ENCODE data around the gene FAM89A. TPM values are rescaled to one million over a fixed set of nuclear protein-coding genes. Genes with fewer than 3 reads are reported as not detected.

The FAM89A gene
- total and polyA plus RNA-seq, 2 of the 8 experiments (the other 6 are each of a cell fraction or from before 2014, with no cell fraction given), result 2.1 to 2.2 TPM

DNA sequence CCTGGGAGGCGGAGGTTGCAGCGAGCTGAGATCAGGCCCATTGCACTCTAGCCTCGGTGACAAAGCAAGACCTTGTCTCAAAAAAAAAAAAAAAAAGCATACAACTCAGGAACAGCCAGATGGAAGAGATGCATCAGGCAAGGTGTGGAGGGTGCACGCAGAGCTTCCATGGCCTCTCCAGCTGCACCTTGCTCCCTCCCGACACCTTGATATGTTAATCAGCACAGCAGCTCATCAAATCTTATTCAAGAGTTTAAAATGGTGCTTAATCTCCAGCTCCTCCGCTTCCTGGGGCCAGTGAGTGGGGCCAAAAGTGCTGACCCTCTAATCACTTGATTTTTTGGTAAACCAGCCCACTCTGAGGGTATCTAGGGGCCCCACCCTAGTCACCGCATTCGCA lies 29.3 kb upstream of the FAM89A start:
- CTCF ChIA-PET (ENCODE audit: partially characterized antibody), result interaction anchor here (0.6 to 5.1 kb wide), 6 partner anchors 20 to 343 kb away, joined by 3 to 29 read pairs (median 4); no protein-coding TSS in a partner anchor
- Histone ChIP-seq H4K5ac (ENCODE audit: insufficient read length, low read depth, low read length) (no peak overlapping the region), H2BK12ac (ENCODE audit: low read depth, low read length) (no peak overlapping the region), H3K79me1 (ENCODE audit: low read depth, low read length) (no peaks in the 10 kb centered on the region), H3K27ac (ENCODE audit: low read depth, low read length) (no peak overlapping the region), H3K23ac (ENCODE audit: insufficient read length) (no peak overlapping the region), H3K56ac (replicated peaks; ENCODE audit: insufficient read length, low read depth, low read length) (no peak overlapping the region), H3K4ac (replicated peaks; ENCODE audit: insufficient read length, low read depth, low read length) (no peak overlapping the region), H2BK20ac (ENCODE audit: low read length) (no peak overlapping the region), H3K9me3 (ENCODE audit: insufficient read depth in 2 of 2, low read depth in 1 of 2, low read length in 1 of 2) (no peaks in the 10 kb centered on the region), H4K20me1 (replicated peaks in 1 of 2; ENCODE audit: control insufficient read depth in 1 of 2, insufficient read depth in 2 of 2, low read length in 2 of 2) (no peaks in the 10 kb centered on the region), H3K36me3 (ENCODE audit: control insufficient read depth in 2 of 4, insufficient read depth in 4 of 4, low read length in 3 of 4) (no peaks in the 10 kb centered on the region), H2AK5ac (ENCODE audit: low read depth, low read length) (no peak overlapping the region), H4K8ac (ENCODE audit: extremely low read depth, insufficient read depth, low read length) (no peak overlapping the region), H3K4me2 (ENCODE audit: insufficient read depth in 1 of 2, low read depth in 2 of 2, low read length in 2 of 2) (peak overlapping the region in 1 of 2 experiments; percentile 24; a peak in 1 of 4 replicates), H3K27me3 (replicated peaks in 1 of 4; ENCODE audit: control insufficient read depth in 3 of 4, extremely low read depth in 1 of 4, insufficient read depth in 3 of 4, low read length in 3 of 4) (no peaks in the 10 kb centered on the region), H3K23me2 (ENCODE audit: low read depth, low read length) (no peaks in the 10 kb centered on the region), H3K4me1 (replicated peaks in 1 of 4; ENCODE audit: control insufficient read depth in 3 of 4, insufficient read depth in 4 of 4, low read length in 3 of 4) (peaks cover 0 to 2% (median 0%) of the 10 kb centered on the region in 4 experiments; a peak in 2 of 7 replicates), H2BK5ac (ENCODE audit: low read depth, low read length) (no peak overlapping the region), H3K9ac (replicated peaks in 1 of 4; ENCODE audit: extremely low read depth in 1 of 4, low read depth in 3 of 4, low read length in 3 of 4) (no peak overlapping the region), H3K4me3 (ENCODE audit: extremely low read depth in 1 of 4, insufficient read depth in 2 of 4, low read depth in 3 of 4, low read length in 4 of 4) (no peak overlapping the region), H3K79me2 (ENCODE audit: control insufficient read depth in 1 of 2, insufficient read depth in 2 of 2, low read length in 2 of 2) (no peaks in the 10 kb centered on the region), H4K91ac (replicated peaks; ENCODE audit: insufficient read length, low read length) (no peak overlapping the region), H3K14ac (ENCODE audit: insufficient read length) (no peak overlapping the region), H2AFZ (ENCODE audit: low read length) (no peak overlapping the region), H2BK120ac (replicated peaks; ENCODE audit: low read depth, low read length) (no peak overlapping the region), H3K18ac (ENCODE audit: extremely low read depth, low read length) (no peak overlapping the region), H2BK15ac (ENCODE audit: low read length) (no peak overlapping the region)
- 72% methylated on average over 6 of the region's 8 CpGs; no CpG with 5 or more reads in 1 of the 2 experiments for WGBS, 2 experiments (ENCODE audit: extremely low coverage in 1 of 2, insufficient coverage in 1 of 2, insufficient read length in 1 of 2, insufficient replicate concordance in 2 of 2, low coverage in 1 of 2, low lambda C conversion rate in 2 of 2, missing lambda C conversion rate in 1 of 2)
- POLR2A ChIA-PET (ENCODE audit: partially characterized antibody), result interaction anchor here (0.6 kb wide), 1 partner anchor 203 kb away, joined by 3 read pairs; no protein-coding TSS in a partner anchor
- FAIRE-seq (no peak), DNase-seq (ENCODE audit: low read depth in 1 of 2, low spot score in 2 of 2) (no peak)
- TF ChIP-seq HDAC2 (IDR thresholded peaks at IDR 0.05; ENCODE audit: borderline replicate concordance in 1 of 2, low read depth in 2 of 2, low read length in 2 of 2) (no peak), EZH2 (IDR thresholded peaks at IDR 0.05; ENCODE audit: low read depth, low read length, severe bottlenecking) (no peak), RFX5 (IDR thresholded peaks at IDR 0.05; ENCODE audit: borderline replicate concordance, low read depth, low read length) (no peak), HDAC6 (IDR thresholded peaks at IDR 0.05; ENCODE audit: low read depth, low read length) (no peak), CTBP2 (IDR thresholded peaks at IDR 0.05; ENCODE audit: borderline replicate concordance, insufficient read depth, insufficient read length, low read length) (no peak), POU5F1 (IDR thresholded peaks at IDR 0.05; ENCODE audit: low read depth, low read length) (no peak), RAD21 (IDR thresholded peaks at IDR 0.05 in 1 of 2, conservative IDR thresholded peaks at IDR 0.05 in 1 of 2; ENCODE audit: low read depth in 2 of 2, low read length in 2 of 2) (no peak), BACH1 (IDR thresholded peaks at IDR 0.05; ENCODE audit: low read length) (no peak), YY1 (IDR thresholded peaks at IDR 0.05; ENCODE audit: low read depth, low read length) (no peak)
- TF ChIP-seq, protein P1, sequence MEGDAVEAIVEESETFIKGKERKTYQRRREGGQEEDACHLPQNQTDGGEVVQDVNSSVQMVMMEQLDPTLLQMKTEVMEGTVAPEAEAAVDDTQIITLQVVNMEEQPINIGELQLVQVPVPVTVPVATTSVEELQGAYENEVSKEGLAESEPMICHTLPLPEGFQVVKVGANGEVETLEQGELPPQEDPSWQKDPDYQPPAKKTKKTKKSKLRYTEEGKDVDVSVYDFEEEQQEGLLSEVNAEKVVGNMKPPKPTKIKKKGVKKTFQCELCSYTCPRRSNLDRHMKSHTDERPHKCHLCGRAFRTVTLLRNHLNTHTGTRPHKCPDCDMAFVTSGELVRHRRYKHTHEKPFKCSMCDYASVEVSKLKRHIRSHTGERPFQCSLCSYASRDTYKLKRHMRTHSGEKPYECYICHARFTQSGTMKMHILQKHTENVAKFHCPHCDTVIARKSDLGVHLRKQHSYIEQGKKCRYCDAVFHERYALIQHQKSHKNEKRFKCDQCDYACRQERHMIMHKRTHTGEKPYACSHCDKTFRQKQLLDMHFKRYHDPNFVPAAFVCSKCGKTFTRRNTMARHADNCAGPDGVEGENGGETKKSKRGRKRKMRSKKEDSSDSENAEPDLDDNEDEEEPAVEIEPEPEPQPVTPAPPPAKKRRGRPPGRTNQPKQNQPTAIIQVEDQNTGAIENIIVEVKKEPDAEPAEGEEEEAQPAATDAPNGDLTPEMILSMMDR (IDR thresholded peaks at IDR 0.05; ENCODE audit: control extremely low read depth in 1 of 3, insufficient read depth in 1 of 3, low read depth in 1 of 3, low read length in 3 of 3), result no peak
